ENCODE measurements around the gene P2RX3.

The P2RX3 gene

GRCh38 chr11:57320067-57320718, 18.0 kb upstream of the P2RX3 start:
- POLR2A ChIA-PET = no interaction called here
- CTCF ChIA-PET = interaction anchor here (1.8 to 2.2 kb wide), 2 partner anchors 8 to 25 kb away, joined by 6 to 9 read pairs; no protein-coding TSS in a partner anchor

GRCh38 chr11:57320719-57321387, 17.3 kb upstream of the P2RX3 start:
- POLR2A ChIA-PET = interaction anchor here (1.0 kb wide), 1 partner anchor 12 kb away, joined by 4 read pairs; no protein-coding TSS in a partner anchor
- TF ChIP-seq CTCF (IDR thresholded peaks at IDR 0.05; ENCODE audit: control extremely low read depth, extremely low read depth, low read depth, missing control alignments) = no peak
- no peak for DNase-seq (ENCODE audit: extremely low spot score)
- CTCF ChIA-PET = interaction anchor here (0.8 to 2.2 kb wide), 5 partner anchors 9 to 71 kb away, joined by 3 to 9 read pairs (median 3); no protein-coding TSS in a partner anchor

More at GRCh38 chr11:57320067-57320718, 18.0 kb upstream of the P2RX3 start:
- no peak for TF ChIP-seq CTCF (IDR thresholded peaks at IDR 0.05; ENCODE audit: control extremely low read depth, extremely low read depth, low read depth, missing control alignments)
- no peak for DNase-seq (ENCODE audit: extremely low spot score)

GRCh38 chr11:57321388-57322255, 16.5 kb upstream of the P2RX3 start:
- no peak for DNase-seq (ENCODE audit: extremely low spot score)
- CTCF ChIA-PET = interaction anchor here (0.8 to 2.2 kb wide), 6 partner anchors 10 to 72 kb away, joined by 3 to 9 read pairs (median 4); partner anchors contain the start of gene SSRP1
- no peak for TF ChIP-seq CTCF (IDR thresholded peaks at IDR 0.05; ENCODE audit: control extremely low read depth, extremely low read depth, low read depth, missing control alignments)
- POLR2A ChIA-PET = interaction anchor here (1.0 kb wide), 1 partner anchor 12 kb away, joined by 4 read pairs; no protein-coding TSS in a partner anchor

GRCh38 chr11:57322256-57323166, 15.6 kb upstream of the P2RX3 start:
- CTCF ChIA-PET = interaction anchor here (1.4 to 2.2 kb wide), 4 partner anchors 11 to 73 kb away, joined by 3 to 9 read pairs (median 5); partner anchors contain the start of gene SSRP1
- DNase-seq (ENCODE audit: extremely low spot score) = no peak
- POLR2A ChIA-PET = interaction anchor here (1.0 kb wide), 1 partner anchor 13 kb away, joined by 4 read pairs; no protein-coding TSS in a partner anchor
- TF ChIP-seq CTCF (IDR thresholded peaks at IDR 0.05; ENCODE audit: control extremely low read depth, extremely low read depth, low read depth, missing control alignments) = no peak

GRCh38 chr11:57323167-57323854, 14.8 kb upstream of the P2RX3 start:
- TF ChIP-seq CTCF (IDR thresholded peaks at IDR 0.05; ENCODE audit: control extremely low read depth, extremely low read depth, low read depth, missing control alignments) = no peak
- DNase-seq (ENCODE audit: extremely low spot score) = no peak
- POLR2A ChIA-PET = no interaction called here
- CTCF ChIA-PET = no interaction called here
